H9 (cell line): ENCODE measurements around the gene ADAMTSL3. TPM values are rescaled to one million over a fixed set of nuclear protein-coding genes. Genes with fewer than 3 reads are reported as not detected.

ENCODE experiments used
- DNase-seq: peaks from one replicate; pipeline ENCODE4 v3.0.0-alpha.2; 2017
- H2AFZ ChIP-seq: one replicate; pipeline ENCODE4 v1.6.1; 2013; ENCODE audit warnings: mild to moderate bottlenecking, low read length, control low read depth, moderate library complexity
- H2AK5ac ChIP-seq: 2 replicates; pipeline ENCODE4 v1.6.1; 2013; ENCODE audit warnings: low read length, control low read depth, mixed read lengths; ENCODE audit not compliant: insufficient read length
- H2BK120ac ChIP-seq: one replicate; pipeline ENCODE4 v1.6.1; 2013; ENCODE audit warnings: low read depth, mild to moderate bottlenecking, low read length, control low read depth, inconsistent platforms; ENCODE audit not compliant: poor library complexity, severe bottlenecking
- H2BK12ac ChIP-seq: 2 replicates; pipeline ENCODE4 v1.6.1; 2013; ENCODE audit warnings: low read length, control low read depth, mixed read lengths, low read depth; ENCODE audit not compliant: insufficient read length
- H2BK15ac ChIP-seq: 2 replicates; pipeline ENCODE4 v1.6.1; 2013; ENCODE audit warnings: low read depth, low read length, control low read depth
- H2BK20ac ChIP-seq: one replicate; pipeline ENCODE4 v1.6.1; 2013; ENCODE audit warnings: low read depth, mild to moderate bottlenecking, low read length, control low read depth, inconsistent platforms; ENCODE audit not compliant: poor library complexity, severe bottlenecking
- H2BK5ac ChIP-seq: 2 replicates; pipeline ENCODE4 v1.6.1; 2013; ENCODE audit warnings: low read length, control low read depth, mixed read lengths; ENCODE audit not compliant: insufficient read length
- H3K14ac ChIP-seq: 2 replicates; pipeline ENCODE4 v1.6.1; 2013; ENCODE audit warnings: low read length, control low read depth; ENCODE audit not compliant: insufficient read depth
- H3K18ac ChIP-seq: 2 replicates; pipeline ENCODE4 v1.6.1; 2013; ENCODE audit warnings: low read depth, mild to moderate bottlenecking, mixed read lengths, low read length, control low read depth; ENCODE audit not compliant: insufficient read length
- H3K23ac ChIP-seq: 2 replicates; pipeline ENCODE4 v1.6.1; 2013; ENCODE audit warnings: low read length, control low read depth, mixed read lengths, low read depth; ENCODE audit not compliant: insufficient read length
- H3K23me2 ChIP-seq: 2 replicates; pipeline ENCODE4 v1.6.1; 2013; ENCODE audit warnings: low read depth, mild to moderate bottlenecking, mixed read lengths, low read length, control low read depth; ENCODE audit not compliant: insufficient read length, poor library complexity, severe bottlenecking
- H3K27ac ChIP-seq: 2 replicates; pipeline ENCODE4 v1.5.1; 2013; ENCODE audit warnings: low read length, control low read depth, mixed read lengths, low read depth; ENCODE audit not compliant: insufficient read length
- H3K27me3 ChIP-seq: 2 replicates; pipeline ENCODE4 v1.6.1; 2013; ENCODE audit warnings: low read length, control low read depth, inconsistent platforms; ENCODE audit not compliant: insufficient read depth
- H3K4ac ChIP-seq: 2 replicates; pipeline ENCODE4 v1.6.1; 2013; ENCODE audit warnings: low read depth, mild to moderate bottlenecking, control low read depth, inconsistent platforms, low read length, moderate library complexity
- H3K4me1 ChIP-seq: 2 replicates; pipeline ENCODE4 v1.6.1; 2013; ENCODE audit warnings: low read length, control low read depth, inconsistent platforms; ENCODE audit not compliant: insufficient read depth
- H3K4me2 ChIP-seq: 2 replicates; pipeline ENCODE4 v1.6.1; 2013; ENCODE audit warnings: low read length, control low read depth, mixed read lengths; ENCODE audit not compliant: insufficient read length, insufficient read depth
- H3K56ac ChIP-seq: 2 replicates; pipeline ENCODE4 v1.6.1; 2013; ENCODE audit warnings: low read depth, mild to moderate bottlenecking, mixed read lengths, low read length, control low read depth; ENCODE audit not compliant: insufficient read length
- H3K79me1 ChIP-seq: 2 replicates; pipeline ENCODE4 v1.6.1; 2013; ENCODE audit warnings: low read depth, mild to moderate bottlenecking, moderate library complexity, low read length, control low read depth, inconsistent platforms; ENCODE audit not compliant: insufficient read depth, poor library complexity, severe bottlenecking
- H3K79me2 ChIP-seq: 2 replicates; pipeline ENCODE4 v1.6.1; 2013; ENCODE audit warnings: low read length, control low read depth, inconsistent platforms; ENCODE audit not compliant: insufficient read depth
- H3K9ac ChIP-seq: 2 replicates; pipeline ENCODE4 v1.6.1; 2013; ENCODE audit warnings: low read length, control low read depth, mixed read lengths; ENCODE audit not compliant: insufficient read length; ENCODE audit errors: extremely low read depth
- H3K9me3 ChIP-seq: one replicate; pipeline ENCODE4 v1.6.1; 2013; ENCODE audit warnings: low read depth, low read length, inconsistent platforms; ENCODE audit not compliant: control insufficient read depth
- H3T11ph ChIP-seq: one replicate; pipeline ENCODE4 v1.6.1; 2013; ENCODE audit warnings: mild to moderate bottlenecking, low read length, control low read depth, inconsistent platforms
- H4K20me1 ChIP-seq: one replicate; pipeline ENCODE4 v1.6.1; 2013; ENCODE audit not compliant: control insufficient read depth, insufficient read length, insufficient read depth
- H4K5ac ChIP-seq: 2 replicates; pipeline ENCODE4 v1.6.1; 2013; ENCODE audit warnings: low read depth, mild to moderate bottlenecking, mixed read lengths, low read length, control low read depth; ENCODE audit not compliant: insufficient read length
- H4K8ac ChIP-seq: replicated peaks from 2 replicates; pipeline ENCODE4 v1.6.1; 2013; ENCODE audit warnings: low read length, control low read depth, mixed read lengths, low read depth; ENCODE audit not compliant: insufficient read length
- H4K91ac ChIP-seq: 2 replicates; pipeline ENCODE4 v1.6.1; 2013; ENCODE audit warnings: low read depth, mild to moderate bottlenecking, moderate library complexity, mixed read lengths, low read length, control low read depth; ENCODE audit not compliant: insufficient read length
- H3K27ac Mint-ChIP-seq, 3 experiments: 2 replicates in 2 of 3; 3 replicates in 1 of 3; pipeline ENCODE4 v1.8.0; 2020 to 2021; ENCODE audit warnings: mixed read lengths in 3 of 3, mild to moderate bottlenecking in 1 of 3, moderate library complexity in 1 of 3
- H3K27me3 Mint-ChIP-seq: 2 replicates; pipeline ENCODE4 v1.8.0; 2021; ENCODE audit warnings: low read depth, mild to moderate bottlenecking, moderate library complexity, mixed read lengths
- H3K36me3 Mint-ChIP-seq, 3 experiments: 2 replicates in 2 of 3; 3 replicates in 1 of 3; pipeline ENCODE4 v1.8.0; 2020 to 2021; ENCODE audit warnings: low read depth in 3 of 3, mixed read lengths in 3 of 3; ENCODE audit not compliant: insufficient read depth in 1 of 3
- H3K4me1 Mint-ChIP-seq, 2 experiments: 2 replicates each; pipeline ENCODE4 v1.8.0; 2020; ENCODE audit warnings: mixed read lengths in 2 of 2
- H3K4me3 Mint-ChIP-seq, 2 experiments: 2 replicates in 1 of 2; 3 replicates in 1 of 2; pipeline ENCODE4 v1.8.0; 2020 to 2021; ENCODE audit warnings: mild to moderate bottlenecking in 2 of 2, mixed read lengths in 2 of 2, moderate library complexity in 1 of 2
- H3K9me3 Mint-ChIP-seq, 2 experiments: 2 replicates in 1 of 2; 3 replicates in 1 of 2; pipeline ENCODE4 v1.8.0; 2020; ENCODE audit warnings: mild to moderate bottlenecking in 2 of 2, mixed read lengths in 2 of 2, moderate library complexity in 1 of 2
- WGBS: extraction: QIAGEN DNeasy Blood & Tissue Kit; methylation state at CpG from one replicate; pipeline ENCODE4 v1.1.7; 2013; ENCODE audit warnings: missing lambda C conversion rate, low lambda C conversion rate, mixed read lengths; ENCODE audit not compliant: insufficient read length; ENCODE audit errors: extremely low coverage; 5-methylcytosine and 5-hydroxymethylcytosine counted together
- total RNA-seq: library from RNA; stranded (reverse); gene quantifications from 2 replicates; pipeline ENCODE4 v1.2.1, GENCODE V29; 2021
- TF ChIP-seq, protein P1 (sequence below): fragments of 200-600 bp; sonication (generic); conservative IDR thresholded peaks from 3 replicates; pipeline ENCODE4 v1.8.0; 2021; ENCODE audit warnings: antibody characterized with exemption, mild to moderate bottlenecking

The ADAMTSL3 gene
- total RNA-seq, 1 experiment from 2014 or later, result 0.39 TPM

DNA sequence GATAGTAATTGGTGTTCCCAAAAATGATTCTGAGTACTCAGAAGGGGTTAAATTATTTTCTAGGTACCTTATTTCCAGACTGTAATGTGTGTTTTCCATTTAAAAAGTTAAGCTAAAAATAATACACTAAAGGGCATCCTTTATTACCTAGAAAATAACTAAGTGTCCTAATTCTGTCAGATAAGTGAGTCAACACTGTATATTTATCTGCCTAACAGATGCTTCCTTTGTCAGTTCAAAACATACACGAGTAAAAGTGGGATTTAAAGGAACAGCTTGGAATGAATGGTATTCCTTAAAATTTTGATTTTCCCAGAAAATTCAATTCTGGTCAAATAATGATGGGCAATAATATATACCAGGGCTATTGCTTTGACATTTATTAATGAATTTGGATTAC is 78.3 kb downstream of the ADAMTSL3 start:
- H3K36me3 Mint-ChIP-seq, result no peaks in the 10 kb centered on the region; a peak in 1 of 7 replicates
- WGBS, result no CpG with 5 or more reads among the region's 1 CpG

More for the DNA sequence above, 78.3 kb downstream of the ADAMTSL3 start:
- H3K23ac ChIP-seq, result no peak overlapping the region
- no peaks in the 10 kb centered on the region; the same call in 1 of the 2 replicates for H3K27me3 Mint-ChIP-seq
- no peaks in the 10 kb centered on the region; a peak in 2 of 5 replicates for H3K9me3 Mint-ChIP-seq
- no peak overlapping the region for H2AFZ ChIP-seq
- no peak overlapping the region for H3K27ac ChIP-seq
- H4K20me1 ChIP-seq, result no peaks in the 10 kb centered on the region
- peaks cover 17 to 20% of the 10 kb centered on the region in 2 experiments for H3K4me1 Mint-ChIP-seq
- H3K4me3 Mint-ChIP-seq, result no peak overlapping the region
- H2BK20ac ChIP-seq, result no peak overlapping the region
- H3K27ac Mint-ChIP-seq, result no peak overlapping the region
- no peak overlapping the region for H3K4ac ChIP-seq
- H3K18ac ChIP-seq, result no peak overlapping the region
- H3K4me2 ChIP-seq, result no peak overlapping the region
- no peak overlapping the region for H3K14ac ChIP-seq
- no peak overlapping the region for H4K91ac ChIP-seq
- no peaks in the 10 kb centered on the region for H3K4me1 ChIP-seq
- DNase-seq, result no peak
- no peak overlapping the region for H4K8ac ChIP-seq
- no peak overlapping the region for H4K5ac ChIP-seq
- no peaks in the 10 kb centered on the region for H3K79me1 ChIP-seq
- no peak overlapping the region for H3K56ac ChIP-seq
- H3K27me3 ChIP-seq, result no peaks in the 10 kb centered on the region
- no peak overlapping the region for H3T11ph ChIP-seq
- no peak overlapping the region for H2BK15ac ChIP-seq
- H3K79me2 ChIP-seq, result no peaks in the 10 kb centered on the region
- no peak overlapping the region for H2AK5ac ChIP-seq
- no peak overlapping the region for H2BK5ac ChIP-seq
- H2BK12ac ChIP-seq, result no peak overlapping the region
- no peak overlapping the region for H2BK120ac ChIP-seq
- H3K23me2 ChIP-seq, result no peaks in the 10 kb centered on the region
- no peak overlapping the region for H3K9ac ChIP-seq
- TF ChIP-seq, protein P1, sequence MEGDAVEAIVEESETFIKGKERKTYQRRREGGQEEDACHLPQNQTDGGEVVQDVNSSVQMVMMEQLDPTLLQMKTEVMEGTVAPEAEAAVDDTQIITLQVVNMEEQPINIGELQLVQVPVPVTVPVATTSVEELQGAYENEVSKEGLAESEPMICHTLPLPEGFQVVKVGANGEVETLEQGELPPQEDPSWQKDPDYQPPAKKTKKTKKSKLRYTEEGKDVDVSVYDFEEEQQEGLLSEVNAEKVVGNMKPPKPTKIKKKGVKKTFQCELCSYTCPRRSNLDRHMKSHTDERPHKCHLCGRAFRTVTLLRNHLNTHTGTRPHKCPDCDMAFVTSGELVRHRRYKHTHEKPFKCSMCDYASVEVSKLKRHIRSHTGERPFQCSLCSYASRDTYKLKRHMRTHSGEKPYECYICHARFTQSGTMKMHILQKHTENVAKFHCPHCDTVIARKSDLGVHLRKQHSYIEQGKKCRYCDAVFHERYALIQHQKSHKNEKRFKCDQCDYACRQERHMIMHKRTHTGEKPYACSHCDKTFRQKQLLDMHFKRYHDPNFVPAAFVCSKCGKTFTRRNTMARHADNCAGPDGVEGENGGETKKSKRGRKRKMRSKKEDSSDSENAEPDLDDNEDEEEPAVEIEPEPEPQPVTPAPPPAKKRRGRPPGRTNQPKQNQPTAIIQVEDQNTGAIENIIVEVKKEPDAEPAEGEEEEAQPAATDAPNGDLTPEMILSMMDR, result no peak
- no peaks in the 10 kb centered on the region for H3K9me3 ChIP-seq
